IMR-90 (cell line): Measurements from ENCODE around the gene RALGPS1. TPM values are rescaled to one million over a fixed set of nuclear protein-coding genes. Genes with fewer than 3 reads are reported as not detected.
A peak's percentile ranks its signal among the peaks of the same experiment; 100 is the strongest.

Experiments used
- ATAC-seq: fragments of 200-7000 bp; cut with Tn5 transposase; 2 replicates; pipeline ENCODE4 v1.9.1; 2020; ENCODE audit warnings: low read depth, mild to moderate bottlenecking, moderate library complexity
- BruUV-seq: library from RNA; stranded (reverse); fragments of 400-500 nt; replicated peaks from 2 replicates; lab custom pipeline; 2021; lab: Mats Ljungman, UMichigan
- CTCF ChIA-PET: fragments of 300-600 bp; formaldehyde crosslinking; extraction: SDS; loops from one replicate; lab custom pipeline; 2021; ENCODE audit warnings: antibody characterized with exemption; lab: Yijun Ruan, JAX
- POLR2A ChIA-PET: fragments of 300-600 bp; sonication (Branson Sonifier 250); formaldehyde crosslinking; loops from one replicate; lab custom pipeline; 2022; ENCODE audit warnings: antibody characterized with exemption; ENCODE audit not compliant: unreplicated experiment; lab: Charles Lee
- DNase-seq: peaks from one replicate; pipeline ENCODE4 v3.0.0; 2013
- H2AFZ ChIP-seq: replicated peaks from 2 replicates; pipeline ENCODE3; 2013; ENCODE audit warnings: low read length, mild to moderate bottlenecking; ENCODE audit not compliant: poor library complexity
- H2AK5ac ChIP-seq: 2 replicates; pipeline ENCODE4 v1.6.1; 2013; ENCODE audit warnings: low read depth, low read length, inconsistent platforms
- H2AK9ac ChIP-seq: replicated peaks from 2 replicates; pipeline ENCODE3; 2013; ENCODE audit warnings: mild to moderate bottlenecking, low read depth, low read length, moderate library complexity; ENCODE audit not compliant: poor library complexity
- H2BK120ac ChIP-seq: 2 replicates; pipeline ENCODE4 v1.6.1; 2013; ENCODE audit warnings: low read depth, low read length, inconsistent platforms
- H2BK15ac ChIP-seq: 3 replicates; pipeline ENCODE4 v1.6.1; 2013; ENCODE audit warnings: low read depth, low read length, inconsistent platforms
- H2BK20ac ChIP-seq: 2 replicates; pipeline ENCODE4 v1.6.1; 2013; ENCODE audit warnings: low read depth, mild to moderate bottlenecking, inconsistent platforms, low read length, moderate library complexity
- H2BK5ac ChIP-seq: 2 replicates; pipeline ENCODE4 v1.6.1; 2013; ENCODE audit warnings: mild to moderate bottlenecking, low read depth, low read length, inconsistent platforms; ENCODE audit not compliant: poor library complexity, severe bottlenecking
- H3K14ac ChIP-seq: replicated peaks from 2 replicates; pipeline ENCODE4 v1.6.1; 2013; ENCODE audit warnings: low read depth, low read length, inconsistent platforms
- H3K18ac ChIP-seq: 2 replicates; pipeline ENCODE4 v1.6.1; 2013; ENCODE audit warnings: low read depth, low read length, control low read depth
- H3K23ac ChIP-seq: 2 replicates; pipeline ENCODE4 v1.6.1; 2013; ENCODE audit warnings: low read depth, low read length, inconsistent platforms
- H3K27ac ChIP-seq: 2 replicates; pipeline ENCODE4 v1.5.1; 2013; ENCODE audit warnings: mild to moderate bottlenecking, control low read depth, low read length; ENCODE audit not compliant: insufficient read depth
- H3K27me3 ChIP-seq: 2 replicates; pipeline ENCODE4 v1.6.1; 2013; ENCODE audit warnings: low read length; ENCODE audit not compliant: control insufficient read depth, insufficient read depth
- H3K36me3 ChIP-seq: 2 replicates; pipeline ENCODE4 v1.6.1; 2013; ENCODE audit warnings: low read length, mixed read lengths; ENCODE audit not compliant: control insufficient read depth, insufficient read depth
- H3K4ac ChIP-seq: 2 replicates; pipeline ENCODE4 v1.6.1; 2013; ENCODE audit warnings: low read depth, low read length, inconsistent platforms
- H3K4me1 ChIP-seq: 2 replicates; pipeline ENCODE4 v1.6.1; 2013; ENCODE audit warnings: low read length, mixed read lengths; ENCODE audit not compliant: control insufficient read depth, insufficient read depth
- H3K4me2 ChIP-seq: 2 replicates; pipeline ENCODE4 v1.6.1; 2013; ENCODE audit warnings: low read depth, mild to moderate bottlenecking, control low read depth, low read length, moderate library complexity
- H3K4me3 ChIP-seq: 2 replicates; pipeline ENCODE4 v1.5.1; 2013; ENCODE audit warnings: low read depth, mild to moderate bottlenecking, control low read depth, low read length, moderate library complexity; ENCODE audit not compliant: insufficient read depth
- H3K56ac ChIP-seq: 2 replicates; pipeline ENCODE4 v1.6.1; 2013; ENCODE audit warnings: low read length, inconsistent platforms; ENCODE audit not compliant: insufficient read depth; ENCODE audit errors: extremely low read depth
- H3K79me1 ChIP-seq, 2 experiments: 2 replicates each; pipeline ENCODE4 v1.6.1; 2013; ENCODE audit warnings: low read length in 2 of 2, inconsistent platforms in 1 of 2, low read depth in 1 of 2
- H3K9ac ChIP-seq: 2 replicates; pipeline ENCODE4 v1.6.1; 2013; ENCODE audit warnings: low read depth, low read length, control low read depth
- H3K9me1 ChIP-seq: 2 replicates; pipeline ENCODE4 v1.6.1; 2013; ENCODE audit warnings: low read length, inconsistent platforms; ENCODE audit not compliant: insufficient read depth
- H3K9me3 ChIP-seq: 2 replicates; pipeline ENCODE4 v1.6.1; 2013; ENCODE audit warnings: low read length; ENCODE audit not compliant: control insufficient read depth, insufficient read depth
- H4K20me1 ChIP-seq: 2 replicates; pipeline ENCODE4 v1.6.1; 2013; ENCODE audit warnings: low read length, inconsistent platforms; ENCODE audit not compliant: insufficient read depth
- H4K5ac ChIP-seq: 2 replicates; pipeline ENCODE4 v1.6.1; 2013; ENCODE audit warnings: mild to moderate bottlenecking, low read depth, low read length, control low read depth
- H4K8ac ChIP-seq, 2 experiments: 2 replicates each; pipeline ENCODE4 v1.6.1; 2013; ENCODE audit warnings: low read depth in 2 of 2, low read length in 2 of 2, control low read depth in 1 of 2, inconsistent platforms in 1 of 2
- H4K91ac ChIP-seq: 2 replicates; pipeline ENCODE4 v1.6.1; 2013; ENCODE audit warnings: low read depth, low read length, inconsistent platforms; ENCODE audit not compliant: insufficient read depth
- BHLHE40 ChIP-seq: fragments of 150-350 bp; IDR thresholded peaks from 2 replicates; pipeline ENCODE4 v1.6.1; 2016; ENCODE audit warnings: mild to moderate bottlenecking, low read depth, low read length
- CEBPB ChIP-seq: IDR thresholded peaks from 2 replicates; pipeline ENCODE4 v1.6.1; 2012; ENCODE audit warnings: low read depth, low read length, improper control_type of control experiment
- MAZ ChIP-seq: IDR thresholded peaks from 2 replicates; pipeline ENCODE4 v1.6.1; 2012; ENCODE audit warnings: low read depth, mild to moderate bottlenecking, low read length, improper control_type of control experiment, moderate library complexity, borderline replicate concordance
- MXI1 ChIP-seq: IDR thresholded peaks from 2 replicates; pipeline ENCODE4 v1.6.1; 2012; ENCODE audit warnings: low read depth, mild to moderate bottlenecking, low read length, moderate library complexity, borderline replicate concordance
- NFE2L2 ChIP-seq: fragments of 150-350 bp; IDR thresholded peaks from 2 replicates; pipeline ENCODE4 v1.6.1; 2016; ENCODE audit warnings: low read depth, mild to moderate bottlenecking, low read length
- POLR2A ChIP-seq: IDR thresholded peaks from 2 replicates; pipeline ENCODE4 v1.6.1; 2012; ENCODE audit warnings: mild to moderate bottlenecking, low read depth, low read length
- RAD21 ChIP-seq: IDR thresholded peaks from 2 replicates; pipeline ENCODE4 v1.6.1; 2012; ENCODE audit warnings: low read length, improper control_type of control experiment
- RCOR1 ChIP-seq: IDR thresholded peaks from 2 replicates; pipeline ENCODE4 v1.6.1; 2012; ENCODE audit warnings: mild to moderate bottlenecking, low read length, improper control_type of control experiment; ENCODE audit not compliant: insufficient replicate concordance
- RFX5 ChIP-seq: IDR thresholded peaks from 2 replicates; pipeline ENCODE4 v1.8.0; 2012; ENCODE audit warnings: low read depth, mild to moderate bottlenecking, low read length, moderate library complexity
- SMC3 ChIP-seq: fragments of 150-350 bp; IDR thresholded peaks from 2 replicates; pipeline ENCODE4 v1.6.1; 2016; ENCODE audit warnings: low read depth, mild to moderate bottlenecking, antibody characterized with exemption, low read length, moderate library complexity
- WGBS, 2 experiments: methylation state at CpG; one replicate each; pipeline versions ENCODE4 v1.1.5 to v1.1.7; 2013; ENCODE audit warnings: missing lambda C conversion rate in 2 of 2; ENCODE audit not compliant: insufficient read length in 1 of 2; ENCODE audit errors: extremely low coverage in 2 of 2; 5-methylcytosine and 5-hydroxymethylcytosine counted together
- dilution Hi-C: fragments of 300-500 bp; cut with HindIII; formaldehyde crosslinking; loops from one replicate; pipeline ENCODE4 v1.14.3; 2018; ENCODE audit warnings: low sequenced_read_pairs; ENCODE audit not compliant: unreplicated experiment
- in situ Hi-C: fragments of 300-500 bp; cut with MboI; formaldehyde crosslinking; loops from 3 replicates; pipeline ENCODE4 v1.14.3; 2019; ENCODE audit warnings: low sequenced_read_pairs, inconsistent platforms, mixed read lengths
- intact Hi-C: fragments of 100-400 bp; cut with micrococcal nuclease; formaldehyde crosslinking; loops from 2 replicates; pipeline ENCODE4 v1.10.0; 2022
- polyA plus RNA-seq, 3 experiments: library from polyadenylated mRNA; depleted of rRNA; stranded (reverse); fragments of >200 nt; gene quantifications; 2 replicates each; pipeline ENCODE4 v1.2.3, GENCODE V29; 2012; ENCODE audit warnings: low replicate concordance in 1 of 3
- total RNA-seq: library from RNA; depleted of rRNA; stranded (reverse); fragments of >200 nt; gene quantifications from 2 replicates; pipeline ENCODE4 v1.2.3, GENCODE V29; 2012
- TF ChIP-seq, protein P1 (sequence below): conservative IDR thresholded peaks from 2 replicates; pipeline ENCODE4 v1.5.1; 2012; ENCODE audit warnings: mild to moderate bottlenecking, low read depth, low read length, improper control_type of control experiment
- TF ChIP-seq, protein P2 (sequence below): fragments of 150-350 bp; IDR thresholded peaks from 2 replicates; pipeline ENCODE4 v1.6.1; 2017; ENCODE audit warnings: mild to moderate bottlenecking, antibody characterized with exemption, low read length, low read depth
- TF ChIP-seq, protein P3 (sequence below): fragments of 150-350 bp; IDR thresholded peaks from 2 replicates; pipeline ENCODE4 v1.6.1; 2016; ENCODE audit warnings: low read depth, mild to moderate bottlenecking, low read length, moderate library complexity, borderline replicate concordance

The RALGPS1 gene
- total and polyA plus RNA-seq, 2 of the 4 experiments (the other 2 are of a cell fraction) = 0.90 to 2.8 TPM

DNA sequence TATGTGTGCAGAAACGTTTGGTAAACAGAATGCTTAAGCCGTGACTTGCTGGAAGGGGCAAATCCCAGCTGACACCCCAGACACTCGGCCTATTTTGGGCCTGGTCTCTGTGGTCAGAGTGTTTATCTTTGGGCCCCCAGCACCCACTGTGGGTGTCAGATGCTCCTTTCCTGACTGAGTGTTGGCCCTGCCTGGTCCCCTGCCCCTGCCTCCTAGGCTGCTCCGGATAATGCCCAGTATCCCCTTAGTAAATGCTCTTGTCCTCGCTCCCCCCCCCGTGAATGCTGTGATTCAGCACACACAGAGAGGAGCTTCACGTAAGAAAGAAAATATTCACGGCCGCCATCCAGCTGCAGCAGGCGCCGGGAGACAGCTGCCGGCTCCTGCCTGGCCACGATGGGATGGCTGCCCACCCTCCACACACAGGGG, 219.2 kb downstream of the RALGPS1 start:
- Histone ChIP-seq H3K4me3 (no peak overlapping the region), H2BK15ac (peak overlapping the region; percentile 11; the same call in 1 of the 3 replicates), H2BK20ac (peak overlapping the region; percentile 92), H3K4me1 (peaks cover 43% of the 10 kb centered on the region), H3K27ac (peak overlapping the region; percentile 79), H2AFZ (peak overlapping the region; percentile 81), H4K91ac (peak overlapping the region; percentile 93), H3K23ac (peak overlapping the region; percentile 80; the same call in 1 of the 2 replicates), H2AK5ac (peak overlapping the region; percentile 94; the same call in 1 of the 2 replicates), H3K79me1 (peaks cover 0 to 11% of the 10 kb centered on the region in 2 experiments; a peak in 2 of 4 replicates), H3K4me2 (peak overlapping the region; percentile 73), H3K9me3 (no peaks in the 10 kb centered on the region), H2BK120ac (peak overlapping the region; percentile 94), H3K56ac (peak overlapping the region; percentile 47; the same call in 1 of the 2 replicates), H3K18ac (peak overlapping the region; percentile 36; the same call in 1 of the 2 replicates), H3K14ac (peak overlapping the region; percentile 85; the same call in 1 of the 2 replicates), H4K5ac (peak overlapping the region; percentile 96; the same call in 1 of the 2 replicates), H3K4ac (peak overlapping the region; percentile 94), H3K9me1 (peaks cover 26% of the 10 kb centered on the region), H2BK5ac (peak overlapping the region; percentile 90), H3K27me3 (0 out of 2 replicates have a peak, but pooled peaks cover 4% of the 10 kb centered on the region), H4K20me1 (peaks cover 3% of the 10 kb centered on the region; the same call in 1 of the 2 replicates), H3K36me3 (no peaks in the 10 kb centered on the region), H2AK9ac (peak overlapping the region; percentile 94), H3K9ac (no peak overlapping the region; the same call in 1 of the 2 replicates), H4K8ac (peak overlapping the region; percentile 29 to 88; a peak in 3 of 4 replicates)
- no TSS peak for BruUV-seq
- ATAC-seq (peak; percentile 68), DNase-seq (peak; percentile 91)
- WGBS, 2 experiments = 0% methylated on average over 1 of the region's 13 CpGs; no CpG with 5 or more reads in 1 of the 2 experiments
- POLR2A ChIA-PET = interaction anchor here (0.6 to 1.0 kb wide), 3 partner anchors 12 to 132 kb away, joined by 3 to 6 read pairs (median 4); no protein-coding TSS in a partner anchor
- intact Hi-C loops = loop anchor here (1.0 kb wide), 1 partner anchor 54 kb away; no protein-coding TSS in a partner anchor
- dilution Hi-C loops = no loop called here
- CTCF ChIA-PET = interaction anchor here (0.9 kb wide), 1 partner anchor 26 kb away, joined by 6 read pairs; no protein-coding TSS in a partner anchor
- in situ Hi-C loops = no loop called here
- TF ChIP-seq NFE2L2 (peak; percentile 52; the same call in 1 of the 2 replicates), BHLHE40 (peak; percentile 67), RCOR1 (peak; percentile 95), SMC3 (no peak; the same call in none of the 2 replicates), POLR2A (peak; percentile 71), MAZ (peak; percentile 94), MXI1 (no peak; the same call in 1 of the 2 replicates), RAD21 (0 out of 2 replicates have a peak, but pooled peaks have one; percentile 15), CEBPB (peak; percentile 8; the same call in 1 of the 2 replicates), RFX5 (no peak)
- TF ChIP-seq, protein P1, sequence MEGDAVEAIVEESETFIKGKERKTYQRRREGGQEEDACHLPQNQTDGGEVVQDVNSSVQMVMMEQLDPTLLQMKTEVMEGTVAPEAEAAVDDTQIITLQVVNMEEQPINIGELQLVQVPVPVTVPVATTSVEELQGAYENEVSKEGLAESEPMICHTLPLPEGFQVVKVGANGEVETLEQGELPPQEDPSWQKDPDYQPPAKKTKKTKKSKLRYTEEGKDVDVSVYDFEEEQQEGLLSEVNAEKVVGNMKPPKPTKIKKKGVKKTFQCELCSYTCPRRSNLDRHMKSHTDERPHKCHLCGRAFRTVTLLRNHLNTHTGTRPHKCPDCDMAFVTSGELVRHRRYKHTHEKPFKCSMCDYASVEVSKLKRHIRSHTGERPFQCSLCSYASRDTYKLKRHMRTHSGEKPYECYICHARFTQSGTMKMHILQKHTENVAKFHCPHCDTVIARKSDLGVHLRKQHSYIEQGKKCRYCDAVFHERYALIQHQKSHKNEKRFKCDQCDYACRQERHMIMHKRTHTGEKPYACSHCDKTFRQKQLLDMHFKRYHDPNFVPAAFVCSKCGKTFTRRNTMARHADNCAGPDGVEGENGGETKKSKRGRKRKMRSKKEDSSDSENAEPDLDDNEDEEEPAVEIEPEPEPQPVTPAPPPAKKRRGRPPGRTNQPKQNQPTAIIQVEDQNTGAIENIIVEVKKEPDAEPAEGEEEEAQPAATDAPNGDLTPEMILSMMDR = no peak
- TF ChIP-seq, protein P2, sequence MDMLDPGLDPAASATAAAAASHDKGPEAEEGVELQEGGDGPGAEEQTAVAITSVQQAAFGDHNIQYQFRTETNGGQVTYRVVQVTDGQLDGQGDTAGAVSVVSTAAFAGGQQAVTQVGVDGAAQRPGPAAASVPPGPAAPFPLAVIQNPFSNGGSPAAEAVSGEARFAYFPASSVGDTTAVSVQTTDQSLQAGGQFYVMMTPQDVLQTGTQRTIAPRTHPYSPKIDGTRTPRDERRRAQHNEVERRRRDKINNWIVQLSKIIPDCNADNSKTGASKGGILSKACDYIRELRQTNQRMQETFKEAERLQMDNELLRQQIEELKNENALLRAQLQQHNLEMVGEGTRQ = 0 out of 2 replicates have a peak, but pooled peaks have one; percentile 23
- TF ChIP-seq, protein P3, sequence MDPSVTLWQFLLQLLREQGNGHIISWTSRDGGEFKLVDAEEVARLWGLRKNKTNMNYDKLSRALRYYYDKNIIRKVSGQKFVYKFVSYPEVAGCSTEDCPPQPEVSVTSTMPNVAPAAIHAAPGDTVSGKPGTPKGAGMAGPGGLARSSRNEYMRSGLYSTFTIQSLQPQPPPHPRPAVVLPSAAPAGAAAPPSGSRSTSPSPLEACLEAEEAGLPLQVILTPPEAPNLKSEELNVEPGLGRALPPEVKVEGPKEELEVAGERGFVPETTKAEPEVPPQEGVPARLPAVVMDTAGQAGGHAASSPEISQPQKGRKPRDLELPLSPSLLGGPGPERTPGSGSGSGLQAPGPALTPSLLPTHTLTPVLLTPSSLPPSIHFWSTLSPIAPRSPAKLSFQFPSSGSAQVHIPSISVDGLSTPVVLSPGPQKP = no peak
